Measurements from ENCODE around the gene PELO.

Gene PELO

GRCh38 chr5:52771343-52772039 is 16.2 kb upstream of the PELO start:
- DNase-seq (ENCODE audit: low spot score): no peak
- TF ChIP-seq CTCF (IDR thresholded peaks at IDR 0.05): no peak
- Histone ChIP-seq H3K27ac (no peak overlapping the region), H3K4me3 (no peak overlapping the region)

GRCh38 chr5:52772668-52773067 is 15.0 kb upstream of the PELO start:
- Histone ChIP-seq H3K4me3 (no peak overlapping the region), H3K27ac (no peak overlapping the region)
- TF ChIP-seq CTCF (IDR thresholded peaks at IDR 0.05): no peak
- DNase-seq (ENCODE audit: low spot score): no peak

GRCh38 chr5:52773342-52773741 is 14.4 kb upstream of the PELO start:
- TF ChIP-seq CTCF (IDR thresholded peaks at IDR 0.05): no peak
- Histone ChIP-seq H3K27ac (no peak overlapping the region), H3K4me3 (no peak overlapping the region)
- DNase-seq (ENCODE audit: low spot score): no peak

GRCh38 chr5:52774005-52774410 is 13.7 kb upstream of the PELO start:
- DNase-seq (ENCODE audit: low spot score): no peak
- no peak overlapping the region for H3K4me3 ChIP-seq
- H3K27ac ChIP-seq: no peak overlapping the region

GRCh38 chr5:52776116-52776515 is 11.6 kb upstream of the PELO start:
- Histone ChIP-seq H3K27ac (no peak overlapping the region), H3K4me3 (no peak overlapping the region)
- DNase-seq (ENCODE audit: low spot score): no peak
- TF ChIP-seq CTCF (IDR thresholded peaks at IDR 0.05): no peak

More at GRCh38 chr5:52774005-52774410, 13.7 kb upstream of the PELO start:
- no peak for TF ChIP-seq CTCF (IDR thresholded peaks at IDR 0.05)

- DNase-seq (ENCODE audit: low spot score): no peak
- no peak overlapping the region for H3K4me3 ChIP-seq
- H3K27ac ChIP-seq: no peak overlapping the region
- TF ChIP-seq CTCF (IDR thresholded peaks at IDR 0.05): no peak
Measured at GRCh38 chr5:52777186-52777585, 10.5 kb upstream of the PELO start.

- no peak for TF ChIP-seq CTCF (IDR thresholded peaks at IDR 0.05)
- Histone ChIP-seq H3K4me3 (no peak overlapping the region), H3K27ac (no peak overlapping the region)
- no peak for DNase-seq (ENCODE audit: low spot score)
Measured at GRCh38 chr5:52778781-52779180, 8.9 kb upstream of the PELO start.
